Suppressor macrophage treated with lipopolysaccharide for 4 hours (primary cell): ENCODE results near the gene GAREM2.

Experiments used
- DNase-seq: peaks from one replicate; pipeline ENCODE4 v3.0.0-alpha.2; 2020

Gene GAREM2

DNA sequence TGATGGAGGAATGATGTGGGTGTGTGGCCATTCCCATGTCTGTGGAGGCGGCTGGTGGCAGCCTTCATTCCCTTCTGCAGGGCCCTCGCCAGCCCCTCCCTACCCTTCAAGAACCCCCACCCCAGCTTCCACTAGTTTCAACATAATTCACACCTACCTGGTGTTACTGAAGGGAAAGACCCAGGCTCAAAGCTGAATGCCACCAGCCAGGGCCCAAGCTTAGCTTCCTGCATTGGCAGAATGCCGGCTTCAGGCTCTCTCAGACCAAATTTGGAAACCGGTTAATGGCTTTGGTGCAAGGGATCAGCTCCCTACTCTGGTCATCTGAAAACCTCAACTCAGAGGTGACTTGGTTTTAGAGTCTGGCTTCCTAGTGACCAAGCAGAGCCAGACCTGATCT lies 16.9 kb downstream of the GAREM2 start:
- DNase-seq = no peak

DNA sequence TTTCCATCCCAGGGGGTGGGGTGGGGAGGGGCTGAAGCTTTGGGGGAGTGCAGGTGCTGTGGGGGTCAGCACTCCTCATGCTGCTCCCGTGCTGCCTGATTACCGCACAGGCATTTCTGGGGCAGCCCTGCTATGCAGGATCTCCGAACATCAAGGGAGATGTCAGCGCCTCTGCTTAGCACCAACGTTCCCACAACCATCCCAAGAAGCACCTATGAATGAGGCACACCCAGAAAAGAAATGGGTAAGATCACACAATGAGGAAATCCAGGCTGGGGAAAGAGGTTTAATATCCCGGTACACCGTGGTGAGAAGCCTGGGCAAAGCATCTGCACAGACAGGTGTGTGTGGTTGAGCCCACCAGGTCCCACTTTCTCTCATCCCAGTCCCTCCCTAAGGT lies 17.5 kb downstream of the GAREM2 start:
- no peak for DNase-seq

DNA sequence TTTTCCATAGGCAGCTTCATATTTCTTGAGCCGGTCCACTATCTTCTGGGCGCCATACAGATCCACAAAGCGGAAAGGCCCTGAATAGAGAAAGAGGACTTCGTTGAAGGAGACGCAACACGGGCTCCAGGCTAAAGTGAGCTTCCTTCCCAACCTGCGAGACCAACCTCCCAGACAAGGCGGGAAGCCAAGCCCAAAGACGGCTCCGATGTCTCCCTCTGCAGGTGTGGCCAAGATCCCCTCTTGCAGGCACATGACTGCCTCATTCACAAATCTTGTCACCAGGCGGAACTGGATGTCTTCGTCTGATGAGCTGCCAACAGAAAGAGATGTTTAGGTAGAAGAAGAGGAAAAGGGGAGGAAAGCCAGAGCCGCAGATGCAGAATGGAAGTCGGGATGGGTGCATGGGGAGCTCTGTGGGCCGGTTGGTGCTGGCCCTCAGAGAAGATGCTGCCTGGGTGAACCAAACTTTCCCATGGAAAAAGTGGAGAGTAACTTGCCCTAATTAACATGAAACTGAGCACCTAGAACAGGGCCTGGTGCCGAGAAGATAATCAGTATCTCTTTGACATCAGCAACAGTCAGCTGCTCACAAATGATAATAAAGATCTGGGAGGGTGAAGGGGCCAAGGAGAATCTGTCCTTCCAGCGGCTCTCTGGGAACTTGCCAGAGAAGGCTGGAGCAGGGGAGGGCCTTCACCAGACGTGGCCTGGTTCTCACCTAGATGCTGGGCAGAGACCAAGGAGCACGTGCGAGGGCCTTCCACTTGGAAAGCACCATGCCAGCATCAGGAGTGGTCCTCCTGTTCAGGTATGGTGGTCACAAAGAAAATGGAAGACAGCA lies 18.6 kb downstream of the GAREM2 start:
- DNase-seq = no peak

DNA sequence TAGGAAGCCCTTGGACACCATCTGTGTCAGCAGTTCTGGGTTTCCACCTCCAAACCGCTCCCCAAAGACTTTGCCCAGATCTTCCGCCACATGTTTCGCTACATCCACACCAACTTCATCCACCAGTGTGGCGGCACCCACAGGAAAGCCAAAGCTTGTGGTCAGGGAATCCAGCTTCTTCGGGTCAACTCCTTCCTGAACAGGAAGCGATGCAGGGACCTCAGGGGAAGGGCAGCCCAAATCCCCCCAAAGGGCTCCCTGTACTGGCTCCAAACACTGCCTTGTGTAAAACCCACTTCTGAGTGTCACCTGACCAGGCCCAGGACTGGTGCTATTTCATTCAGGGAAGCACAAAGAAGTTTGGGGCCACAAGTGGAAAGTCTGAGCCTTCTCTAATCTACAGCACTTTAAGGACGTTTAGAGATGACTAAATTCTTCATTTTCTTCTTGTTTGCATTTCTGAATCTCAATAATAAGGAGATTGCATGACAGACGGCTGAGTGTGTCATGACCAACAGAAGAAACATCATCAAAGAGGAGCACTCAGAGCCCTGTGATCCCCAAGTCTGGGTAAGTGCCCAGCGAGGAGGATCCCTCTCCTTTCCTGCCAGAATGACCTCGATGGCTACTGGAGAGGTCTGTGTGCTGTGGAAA lies 20.8 kb downstream of the GAREM2 start:
- DNase-seq = no peak

DNA sequence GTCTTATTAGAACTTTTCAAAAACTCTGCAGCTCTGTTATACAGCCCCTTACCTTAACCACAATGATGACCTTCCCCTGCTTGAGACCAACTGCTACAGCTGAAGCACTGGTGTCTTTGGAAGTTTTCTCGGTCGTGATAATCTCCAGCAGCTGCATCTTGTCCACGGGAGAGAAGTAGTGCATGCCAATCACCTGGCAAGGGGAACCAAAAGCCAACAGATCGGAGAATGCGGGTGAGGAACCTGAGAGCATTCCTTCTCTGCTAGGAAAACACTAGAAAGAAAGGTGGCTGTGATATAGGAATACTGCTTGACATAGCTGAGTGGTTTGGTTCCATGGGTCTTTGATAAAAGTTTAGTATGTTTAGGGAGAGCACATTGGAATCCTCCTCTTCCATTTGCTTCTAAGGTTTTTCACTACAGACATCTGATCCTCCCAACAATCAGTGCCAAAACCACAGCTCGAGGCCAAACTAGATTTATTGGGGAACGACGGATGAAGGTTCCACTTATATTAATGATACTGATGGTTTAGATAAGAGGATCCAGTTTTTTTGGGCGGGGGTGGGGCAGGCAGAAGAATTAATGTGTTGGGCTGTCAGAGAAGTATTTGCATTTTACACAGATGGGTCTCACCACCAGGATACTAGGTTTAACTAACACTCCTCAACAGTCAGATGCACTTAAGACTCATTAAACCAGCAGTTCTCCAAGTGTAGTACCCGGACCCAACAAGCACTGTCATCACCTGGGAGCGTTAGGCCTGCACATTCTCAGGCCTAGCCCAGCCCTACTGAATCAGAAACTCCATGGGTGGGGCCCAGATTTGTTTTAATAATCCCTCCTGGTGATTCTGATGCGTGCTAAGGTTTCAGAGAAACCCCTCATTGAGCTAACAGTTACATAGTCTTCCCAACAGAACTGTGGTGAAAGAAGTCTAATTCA lies 22.4 kb downstream of the GAREM2 start:
- DNase-seq = no peak

DNA sequence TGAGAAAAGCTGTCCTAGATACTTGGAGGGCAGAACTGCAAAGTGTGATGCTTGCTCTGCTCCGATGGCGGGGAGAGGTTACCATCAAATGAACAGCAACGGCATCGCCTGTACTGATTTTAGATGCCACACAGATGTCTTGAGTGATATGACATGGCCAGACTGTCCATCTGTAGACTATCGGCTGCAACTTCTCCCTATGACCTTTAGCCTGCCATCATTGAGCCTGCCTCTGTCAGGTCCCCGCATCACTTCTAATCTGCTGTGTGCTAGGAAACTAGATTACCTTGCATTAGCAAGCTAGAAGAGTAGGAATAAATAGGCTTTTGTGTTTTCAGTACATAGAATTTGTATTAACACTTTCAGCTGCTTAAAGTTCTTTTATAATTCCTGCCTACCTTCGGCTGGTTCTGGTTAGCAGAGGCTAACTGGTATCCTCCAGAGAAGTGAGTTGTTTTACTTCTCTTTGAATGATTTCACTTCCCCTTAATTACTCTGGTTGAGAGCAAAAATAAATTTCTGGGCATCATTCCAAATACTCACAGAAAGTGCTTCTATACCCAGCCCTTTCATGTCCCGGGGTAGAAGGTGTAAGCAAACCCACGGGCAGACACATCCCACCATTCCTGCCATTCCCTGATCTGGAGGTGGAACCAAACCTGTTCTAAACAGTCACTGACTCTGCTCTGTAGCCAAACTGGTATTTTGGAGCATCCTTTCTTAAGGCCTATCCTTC lies 24.0 kb downstream of the GAREM2 start:
- DNase-seq = peak; percentile 76

DNA sequence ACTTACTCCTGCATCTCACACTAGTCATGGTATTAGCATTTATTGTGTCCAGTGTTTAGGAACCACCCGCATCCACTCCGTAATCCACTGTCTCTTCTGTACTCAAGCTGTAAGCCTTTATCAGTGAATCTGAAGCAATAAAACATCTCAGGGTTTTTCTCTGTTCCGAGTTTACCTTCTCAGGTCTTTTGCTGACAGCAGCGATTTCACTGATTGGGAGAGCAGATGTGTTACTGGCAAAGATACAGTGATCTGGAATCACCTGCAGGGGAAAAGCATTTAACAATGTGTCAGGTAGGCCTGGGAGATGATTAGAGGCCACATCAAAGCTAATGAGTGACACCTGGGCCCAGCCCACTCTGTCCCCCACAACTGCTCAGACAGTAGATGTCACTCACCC lies 24.6 kb downstream of the GAREM2 start:
- DNase-seq = no peak

DNA sequence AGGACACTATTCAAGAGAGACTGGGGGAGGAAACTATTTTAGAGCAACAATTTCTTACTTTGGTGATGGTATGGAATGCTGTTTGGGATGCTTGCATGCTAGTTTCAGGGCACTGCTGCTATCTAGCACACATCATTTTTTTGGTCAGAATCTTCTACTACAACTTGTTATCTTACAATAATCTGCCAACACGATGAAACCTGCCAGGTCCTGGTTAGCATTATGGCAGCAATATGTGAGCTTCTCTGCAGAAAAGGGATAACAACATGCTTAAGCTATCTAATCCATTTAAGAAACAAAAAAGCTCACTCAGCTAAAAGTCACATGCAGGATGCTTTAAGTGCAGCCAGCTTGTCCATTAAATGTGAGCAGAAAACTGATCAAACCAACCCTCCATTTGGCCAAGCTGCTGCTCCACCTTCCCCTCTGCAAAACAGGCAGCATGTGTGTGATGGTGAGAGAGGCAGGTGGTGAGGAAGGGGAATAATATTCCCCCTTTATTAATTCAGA lies 30.1 kb downstream of the GAREM2 start:
- no peak for DNase-seq

DNA sequence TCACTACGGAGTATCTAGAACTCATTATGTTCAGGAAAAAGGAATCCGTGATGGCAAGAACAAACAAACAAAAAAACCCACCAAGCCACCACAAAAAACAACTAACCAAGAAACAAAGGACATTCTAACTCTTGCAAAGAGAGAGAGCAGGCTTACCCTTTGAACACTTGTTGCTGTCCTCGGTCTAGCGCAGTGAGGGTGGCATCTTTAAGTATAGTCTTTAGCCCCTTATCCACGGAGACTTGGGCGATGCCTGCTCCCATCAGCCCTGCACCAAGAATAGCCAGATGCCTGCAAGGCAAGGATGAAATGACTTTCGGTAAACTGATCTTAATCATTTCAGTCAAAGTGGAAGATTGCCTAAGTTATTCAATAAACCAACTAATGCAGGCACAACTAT lies 31.0 kb downstream of the GAREM2 start:
- DNase-seq = no peak

DNA sequence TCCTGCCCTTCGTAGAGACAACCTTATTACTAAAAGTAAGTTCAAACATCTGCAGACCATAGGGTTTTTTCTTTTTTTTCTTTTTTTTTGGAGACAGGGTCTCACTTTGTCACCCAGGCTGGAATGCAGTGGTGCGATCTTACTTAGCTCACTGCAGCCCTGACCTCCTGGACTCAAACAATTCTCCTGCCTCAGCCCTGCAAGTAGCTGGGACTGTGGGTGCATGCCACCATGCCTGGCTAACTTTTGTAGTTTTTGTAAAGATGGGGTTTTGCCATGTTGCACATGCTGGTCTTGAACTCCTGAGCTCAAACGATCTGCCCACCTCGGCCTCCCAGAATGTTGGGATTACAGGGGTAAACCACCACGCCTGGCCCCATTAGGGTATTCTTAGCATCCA lies 39.1 kb downstream of the GAREM2 start:
- no peak for DNase-seq

DNA sequence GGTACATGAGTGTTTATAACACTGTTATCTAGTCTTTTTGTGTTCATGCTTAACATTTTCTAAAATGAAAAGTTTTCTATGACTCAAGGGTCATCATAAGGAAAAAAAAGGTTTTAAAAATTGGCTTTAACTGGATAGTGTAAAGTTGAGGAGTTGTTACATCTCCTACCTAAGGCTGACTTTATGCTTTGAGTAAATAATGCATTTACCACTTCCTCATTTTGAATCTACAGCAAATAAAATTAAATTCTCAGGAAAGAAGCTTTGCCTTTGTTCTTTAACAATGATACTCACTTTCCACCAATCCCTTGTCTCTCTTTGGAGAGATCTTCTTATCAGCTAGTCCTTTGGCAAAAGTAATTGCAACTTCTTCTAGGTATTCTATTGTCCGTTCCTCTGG lies 41.9 kb downstream of the GAREM2 start:
- DNase-seq = no peak

DNA sequence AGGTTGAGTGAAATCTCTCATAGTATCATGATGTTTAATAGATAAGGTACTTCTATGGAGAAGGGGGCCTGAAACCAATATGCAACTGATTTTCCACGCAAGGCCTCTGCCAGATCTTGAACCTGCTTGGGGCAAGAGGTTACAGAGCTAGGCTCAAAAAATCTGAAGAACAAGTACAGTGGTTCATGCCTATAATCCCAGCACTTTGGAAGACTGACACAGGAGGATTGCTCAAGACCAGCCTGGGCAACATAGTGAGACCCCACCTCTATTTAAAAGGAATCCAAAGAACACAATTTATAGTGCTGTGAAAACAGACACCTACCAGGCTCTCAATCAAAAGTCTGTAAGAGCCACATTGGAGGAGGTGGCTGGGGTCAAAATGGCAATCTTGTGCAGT lies 42.9 kb downstream of the GAREM2 start:
- no peak for DNase-seq

DNA sequence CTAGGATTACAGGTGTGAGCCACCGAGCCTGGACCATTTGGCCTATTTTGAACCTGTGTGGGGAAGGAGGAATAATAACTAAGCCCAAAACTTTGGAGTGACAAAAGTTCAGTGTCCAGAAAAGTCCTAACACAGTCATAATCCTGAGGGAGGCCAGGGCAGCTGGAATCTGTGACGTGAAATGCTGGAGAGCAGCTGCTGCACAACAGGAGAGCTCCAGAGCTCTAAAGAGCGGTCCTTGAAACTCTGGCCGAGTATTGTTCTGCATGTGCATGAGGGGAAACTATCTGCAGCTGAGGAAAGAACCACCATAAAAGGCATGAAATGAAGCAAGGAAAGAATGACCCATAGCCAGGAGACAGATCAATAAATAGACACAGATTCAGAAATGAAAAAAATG lies 43.7 kb downstream of the GAREM2 start:
- no peak for DNase-seq

DNA sequence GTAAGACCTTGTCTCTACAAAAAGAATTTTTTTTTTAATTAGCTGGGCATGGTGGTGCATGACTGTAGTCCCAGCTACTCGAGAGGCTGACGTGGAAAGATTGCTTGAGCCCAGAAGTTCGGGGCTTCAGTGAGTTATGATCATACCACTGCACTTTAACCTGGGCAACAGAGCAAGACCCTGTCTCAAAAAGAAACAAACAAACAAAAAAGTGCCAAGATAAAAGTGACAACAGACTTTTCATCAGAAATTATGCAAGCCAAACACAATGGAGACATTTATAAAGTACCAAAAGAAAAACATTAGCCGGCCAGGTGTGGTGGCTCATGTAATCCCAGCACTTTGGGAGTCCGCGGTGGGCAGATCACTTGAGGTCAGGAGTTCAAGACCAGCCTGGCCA lies 44.8 kb downstream of the GAREM2 start:
- DNase-seq = no peak

DNA sequence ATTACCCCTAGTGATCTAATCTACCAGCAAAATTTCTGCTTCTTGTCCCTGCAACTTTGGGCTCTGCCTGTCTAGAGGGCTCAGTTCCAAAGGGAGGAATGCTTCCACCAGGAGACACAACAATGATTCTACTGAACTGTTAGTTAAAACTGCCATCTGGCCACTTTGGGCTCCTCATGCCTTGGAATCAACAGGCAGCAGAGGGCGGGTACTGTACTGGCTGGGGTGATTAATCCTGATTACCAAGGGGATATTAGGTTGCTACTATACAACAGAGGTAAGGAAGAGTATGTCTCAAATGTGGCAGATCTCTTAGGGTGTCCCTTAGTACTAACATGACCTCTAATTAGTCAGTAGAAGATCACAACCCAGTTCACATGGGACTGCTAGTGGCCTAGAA lies 50.1 kb downstream of the GAREM2 start:
- no peak for DNase-seq

DNA sequence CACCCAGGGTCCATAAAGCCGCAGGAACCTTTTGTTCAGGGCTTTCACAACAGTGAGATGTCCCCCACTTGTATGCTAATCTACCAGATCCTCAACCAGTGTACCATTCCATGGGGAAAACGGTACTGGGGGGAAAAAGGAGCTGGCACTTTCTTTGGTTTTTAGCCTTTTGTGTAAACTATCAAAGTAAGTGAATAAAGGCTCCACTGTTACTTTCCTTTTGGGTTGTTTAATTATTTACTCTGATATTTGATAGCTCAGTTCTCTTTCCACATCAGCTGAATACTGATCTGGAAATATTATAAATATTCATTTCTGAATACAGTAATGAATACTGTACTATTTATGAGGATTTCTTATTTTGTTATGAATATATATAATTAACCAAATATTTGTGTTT lies 51.2 kb downstream of the GAREM2 start:
- no peak for DNase-seq

DNA sequence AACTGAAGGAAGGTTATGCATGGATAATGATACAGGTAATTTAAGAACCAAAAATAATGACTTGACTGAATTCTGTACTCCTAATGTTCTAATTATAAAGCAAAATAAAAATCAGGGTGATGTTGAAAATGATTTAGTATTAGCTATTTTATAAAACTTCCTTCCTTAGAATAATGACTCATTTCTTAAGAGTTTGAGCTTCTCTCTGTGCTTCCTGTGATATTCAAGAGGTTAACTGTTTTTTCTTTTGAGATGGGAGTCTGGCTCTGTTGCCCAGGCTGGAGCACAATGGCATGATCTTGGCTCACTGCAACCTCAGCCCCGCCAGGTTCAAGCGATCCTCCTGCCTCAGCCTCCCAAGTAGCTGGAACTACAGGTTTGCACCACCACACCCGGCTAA lies 56.7 kb downstream of the GAREM2 start:
- no peak for DNase-seq

DNA sequence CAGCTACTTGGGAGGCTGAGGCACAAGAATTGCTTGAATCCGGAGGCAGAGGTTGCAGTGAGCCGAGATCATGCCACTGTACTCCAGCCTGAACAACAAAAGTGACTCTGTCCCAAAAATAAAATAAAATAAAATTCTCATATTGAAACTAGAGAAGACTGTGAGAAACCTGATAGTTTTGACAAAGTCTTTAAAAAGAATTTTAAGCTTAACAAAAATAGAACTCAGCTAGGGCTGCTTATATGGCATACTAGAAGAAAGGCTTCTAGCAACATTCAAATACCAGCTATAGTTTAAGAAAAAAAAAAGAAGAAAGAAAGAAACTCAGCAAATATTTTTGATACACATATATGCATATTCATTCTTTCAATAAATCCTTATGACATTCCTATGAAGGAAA lies 57.9 kb downstream of the GAREM2 start:
- no peak for DNase-seq

DNA sequence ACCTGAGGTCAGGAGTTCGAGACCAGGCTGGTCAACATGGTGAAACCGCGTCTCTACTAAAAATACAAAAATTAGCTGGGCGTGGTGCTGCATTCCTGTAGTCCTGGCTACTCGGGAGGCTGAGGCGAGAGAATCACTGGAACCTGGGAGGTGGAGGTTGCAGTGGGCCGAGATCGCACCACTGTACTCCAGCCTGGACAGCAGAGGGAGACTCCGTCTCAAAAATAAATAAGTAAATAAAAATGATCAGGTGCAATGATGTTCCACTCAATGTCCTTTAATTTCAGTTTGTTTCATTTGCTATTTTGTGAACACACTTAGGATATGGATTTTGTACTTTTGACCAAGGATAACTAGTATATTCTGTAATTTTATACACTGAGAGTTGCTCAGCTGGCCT lies 62.2 kb downstream of the GAREM2 start:
- DNase-seq = no peak

DNA sequence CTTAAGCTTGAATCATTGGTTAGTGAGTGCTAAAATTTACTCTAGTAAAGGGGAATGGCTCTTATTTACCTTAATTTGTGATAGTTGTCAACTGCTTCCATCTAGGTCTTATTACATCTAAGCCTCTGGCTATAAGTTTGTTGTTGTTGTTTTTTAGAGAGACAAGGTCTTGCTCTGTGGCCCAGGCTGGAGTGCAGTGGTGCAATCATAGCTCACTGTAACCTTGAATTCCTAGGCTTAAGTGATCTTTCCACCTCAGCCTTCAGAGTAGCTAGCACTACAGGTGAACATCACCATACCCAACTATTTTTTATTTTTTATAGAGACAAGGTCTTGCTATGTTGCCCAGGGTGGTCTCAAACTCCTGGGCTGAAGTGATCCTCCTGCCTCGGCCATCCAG lies 65.0 kb downstream of the GAREM2 start:
- DNase-seq = no peak

DNA sequence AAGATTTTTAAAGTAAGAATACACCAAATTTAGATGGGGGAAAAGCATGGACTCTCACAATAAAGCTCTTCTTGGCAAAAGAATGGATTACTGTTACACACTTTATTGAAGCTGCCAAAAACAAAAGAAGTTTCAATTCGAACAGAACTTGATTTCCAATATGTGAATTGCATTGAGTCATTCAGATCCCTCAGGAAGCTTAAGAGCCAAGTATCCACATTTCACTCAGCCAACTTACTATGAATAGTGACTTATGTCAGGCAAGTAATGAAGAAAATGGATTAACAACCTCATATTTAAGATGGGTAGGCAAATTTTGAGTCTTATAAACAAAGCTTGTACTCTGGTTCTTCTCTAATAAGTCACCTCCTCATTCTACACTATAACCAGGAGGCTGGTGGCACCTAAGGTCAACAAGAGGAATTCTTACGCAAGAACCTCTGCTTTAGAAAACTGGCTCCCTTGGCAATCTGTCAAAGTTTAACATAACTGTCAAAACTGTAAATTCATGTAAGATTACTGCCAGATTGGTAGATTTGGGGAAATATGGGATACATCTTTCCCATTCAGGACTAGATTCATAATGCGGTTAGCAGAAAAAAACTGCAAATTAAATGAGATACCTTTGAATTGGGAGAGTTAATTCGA lies 65.5 kb downstream of the GAREM2 start:
- no peak for DNase-seq
